Measurements from ENCODE around the gene PEX26.
"Not testable (repeated sequence)": the region's sequence is repeated elsewhere in the genome, so short reads cannot be mapped to it uniquely, and the experiment has no call there.

PEX26 gene

GRCh38 chr22:18121506-18121905 lies 43.7 kb downstream of the PEX26 start:
- DNase-seq, result no peak

DNA sequence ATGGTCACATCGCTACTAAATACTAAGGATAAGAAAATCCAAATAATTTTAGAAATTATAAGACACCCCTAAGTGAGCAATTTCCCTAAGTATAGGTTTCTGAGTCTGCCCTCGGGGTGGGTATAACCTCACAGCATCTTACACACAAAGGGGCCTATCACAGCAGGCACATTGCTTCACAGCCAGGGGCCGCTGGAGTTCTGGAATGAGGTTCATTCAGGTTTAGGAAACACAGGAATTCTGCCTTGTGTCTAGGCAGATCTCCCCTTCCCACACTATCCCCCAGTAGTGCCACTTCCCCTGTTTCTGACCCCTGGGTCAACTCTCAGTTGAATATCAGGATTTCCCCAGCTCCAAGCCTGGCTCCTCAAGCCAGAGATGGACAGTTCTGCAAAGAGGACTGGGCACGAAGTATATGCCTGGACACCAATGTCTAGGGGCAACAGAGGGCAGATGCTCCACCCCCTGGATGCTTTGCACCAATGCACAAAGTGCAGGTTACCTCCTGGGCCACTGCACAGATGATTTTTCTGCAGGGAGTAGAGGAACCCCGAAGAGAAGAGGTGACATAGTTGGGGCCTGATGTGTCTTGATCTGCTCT lies 44.3 kb downstream of the PEX26 start:
- DNase-seq, result no peak

- DNase-seq, result not testable (repeated sequence)
Observed at GRCh38 chr22:18123476-18124025, 45.8 kb downstream of the PEX26 start.

DNA sequence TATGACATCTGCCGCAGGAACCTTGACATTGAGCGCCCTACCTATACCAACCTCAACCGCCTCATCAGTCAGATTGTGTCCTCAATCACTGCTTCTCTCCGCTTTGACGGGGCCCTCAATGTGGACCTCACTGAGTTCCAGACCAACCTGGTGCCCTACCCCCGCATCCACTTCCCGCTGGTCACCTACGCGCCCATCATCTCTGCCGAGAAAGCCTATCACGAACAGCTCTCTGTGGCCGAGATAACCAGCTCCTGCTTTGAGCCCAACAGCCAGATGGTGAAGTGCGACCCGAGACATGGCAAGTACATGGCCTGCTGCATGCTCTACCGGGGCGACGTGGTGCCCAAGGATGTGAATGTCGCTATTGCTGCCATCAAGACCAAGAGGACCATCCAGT lies 48.8 kb downstream of the PEX26 start:
- no peak for DNase-seq

DNA sequence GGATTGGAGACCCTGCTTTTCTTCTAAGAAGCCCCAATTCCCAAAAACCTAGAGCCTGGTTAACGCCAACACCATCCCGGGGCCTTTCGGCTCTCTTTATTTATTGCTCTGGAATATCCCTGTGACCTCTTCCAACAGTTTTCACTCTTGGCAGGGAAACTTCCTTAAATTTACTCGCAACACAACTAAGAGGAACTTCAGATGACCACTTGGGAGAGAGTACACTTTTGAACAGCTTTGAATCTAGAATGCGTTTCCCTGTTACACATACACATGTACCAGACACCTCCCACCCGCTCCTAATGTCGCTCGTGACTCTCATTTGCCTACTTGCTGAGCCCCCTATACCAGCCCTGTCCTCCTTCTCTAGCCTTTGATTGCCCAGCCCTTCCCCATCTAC lies 52.2 kb downstream of the PEX26 start:
- no peak for DNase-seq

GRCh38 chr22:18130699-18131429 lies 53.1 kb downstream of the PEX26 start:
- no peak for DNase-seq

- no peak for DNase-seq
Observed at GRCh38 chr22:18133452-18133851, 55.7 kb downstream of the PEX26 start.

DNA sequence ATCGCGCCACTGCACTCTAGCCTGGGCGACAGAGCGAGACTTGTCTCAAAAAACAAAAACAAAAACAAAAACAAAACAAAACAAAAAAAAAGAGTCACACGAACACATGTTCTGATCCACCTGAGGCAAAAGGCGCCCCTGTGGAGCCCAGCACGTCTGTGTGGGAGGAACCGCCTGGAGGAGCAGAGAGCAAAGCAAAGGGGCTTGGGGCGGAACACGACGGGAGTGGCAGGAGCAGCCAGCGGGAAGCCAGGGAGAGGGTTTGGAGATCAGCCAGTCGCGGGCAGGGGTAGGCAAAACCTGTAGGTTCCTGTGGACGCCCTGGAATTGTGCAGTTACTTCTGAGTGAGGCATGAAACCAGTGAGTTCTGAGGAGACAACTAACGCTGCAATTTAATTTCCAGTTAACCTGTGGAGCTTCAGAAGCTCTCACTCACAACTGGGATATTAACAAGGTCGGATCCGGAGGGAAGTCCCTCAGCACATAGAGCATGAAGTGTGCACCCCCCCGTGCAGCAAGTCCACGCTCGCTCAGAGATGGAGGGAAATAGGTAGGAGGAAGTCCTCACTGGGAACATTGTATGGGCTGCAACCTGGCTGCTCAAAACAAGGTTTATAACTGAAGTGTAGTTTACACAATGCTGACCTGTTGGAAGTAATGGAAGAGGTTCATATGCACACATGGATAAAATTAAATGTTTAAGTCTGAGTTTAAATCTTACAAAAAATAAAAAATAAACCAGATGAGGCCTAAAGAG lies 59.0 kb downstream of the PEX26 start:
- no peak for DNase-seq

DNA sequence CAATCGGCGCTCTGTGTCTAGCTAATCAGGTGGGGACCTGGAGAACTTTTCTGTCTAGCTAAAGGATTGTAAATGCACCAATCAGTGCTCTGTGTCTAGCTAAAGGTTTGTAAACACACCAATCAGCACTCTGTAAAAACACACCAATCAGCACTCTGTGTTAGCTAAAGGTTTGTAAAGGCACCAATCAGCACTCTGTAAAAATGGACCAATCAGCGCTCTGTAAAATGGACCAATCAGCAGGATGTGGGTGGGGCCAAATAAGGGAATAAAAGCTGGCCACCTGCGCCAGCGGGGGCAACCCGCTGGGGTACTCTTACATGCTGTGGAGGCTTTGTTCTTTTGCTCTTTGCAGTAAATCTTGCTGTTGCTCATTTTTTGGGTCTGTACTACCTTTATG lies 63.2 kb downstream of the PEX26 start:
- DNase-seq, result not testable (repeated sequence)

GRCh38 chr22:18144105-18144504 lies 66.3 kb downstream of the PEX26 start:
- DNase-seq, result no peak

- DNase-seq, result peak; percentile 14
Observed at GRCh38 chr22:18145676-18146388, 68.0 kb downstream of the PEX26 start.

DNA sequence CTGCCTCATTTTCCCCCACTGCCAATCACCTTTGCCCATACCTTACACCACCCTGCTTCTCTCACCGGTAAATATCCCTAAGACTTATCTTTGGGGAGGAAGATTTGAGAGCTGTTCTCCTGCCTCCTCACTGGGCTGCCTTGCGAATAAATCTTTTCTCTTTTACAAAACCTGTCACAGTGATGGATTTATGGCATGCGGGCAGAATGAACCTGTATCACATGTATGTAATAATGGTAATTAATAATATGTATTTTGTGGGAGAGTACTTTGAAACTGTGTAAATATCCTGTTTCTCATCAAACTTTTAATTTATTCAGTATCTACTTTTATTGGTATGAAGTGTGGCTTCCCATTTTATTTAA lies 68.6 kb downstream of the PEX26 start:
- DNase-seq, result no peak

DNA sequence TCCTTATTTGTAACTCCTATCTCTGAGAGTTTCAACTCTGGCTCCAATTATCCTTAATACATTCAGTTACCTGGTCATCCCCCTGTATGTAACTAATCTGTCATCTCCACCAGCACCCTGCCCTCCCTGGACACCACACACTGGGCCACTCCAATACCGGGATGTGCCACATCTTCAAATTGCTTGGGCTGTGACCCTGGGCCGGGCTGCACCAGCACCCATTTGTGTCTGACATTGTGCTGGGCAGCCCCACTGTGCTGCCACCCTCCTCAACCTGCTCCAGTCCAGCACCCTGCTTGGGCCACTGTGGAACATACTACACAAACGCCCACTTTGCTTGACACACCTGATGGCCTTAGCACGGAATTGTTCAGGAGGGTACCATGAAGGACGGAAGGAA lies 70.0 kb downstream of the PEX26 start:
- no peak for DNase-seq

DNA sequence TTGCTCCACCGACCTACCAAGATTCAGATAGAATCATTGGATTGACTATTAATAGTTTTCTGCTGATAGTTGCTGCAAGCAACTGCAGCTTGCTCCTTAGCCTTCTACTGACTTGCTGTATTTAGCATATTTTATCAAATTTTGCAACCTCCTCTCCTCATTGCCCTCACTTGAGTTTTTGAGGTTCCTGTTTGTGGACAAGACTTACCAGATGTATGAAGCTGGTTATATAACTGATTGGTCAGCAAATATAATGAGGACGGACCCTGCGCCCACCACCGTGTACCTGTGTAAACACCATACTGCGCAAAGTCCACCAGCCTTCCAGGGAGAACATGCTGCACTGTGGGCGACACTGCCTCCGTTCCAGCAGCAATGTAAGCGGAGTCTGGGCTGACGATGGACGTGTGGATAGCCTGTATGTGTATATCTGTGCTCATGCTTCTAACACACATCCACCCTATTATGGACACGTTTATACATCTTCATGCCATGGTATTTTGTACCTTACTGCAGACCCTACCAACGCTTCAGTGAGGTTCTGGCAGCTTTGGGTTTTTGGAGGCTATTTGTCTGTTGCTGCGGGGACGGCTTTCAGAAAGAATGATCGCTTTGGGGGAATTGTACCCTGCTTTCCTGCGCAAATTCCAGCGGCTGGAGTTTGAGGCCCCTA lies 70.6 kb downstream of the PEX26 start:
- no peak for DNase-seq

DNA sequence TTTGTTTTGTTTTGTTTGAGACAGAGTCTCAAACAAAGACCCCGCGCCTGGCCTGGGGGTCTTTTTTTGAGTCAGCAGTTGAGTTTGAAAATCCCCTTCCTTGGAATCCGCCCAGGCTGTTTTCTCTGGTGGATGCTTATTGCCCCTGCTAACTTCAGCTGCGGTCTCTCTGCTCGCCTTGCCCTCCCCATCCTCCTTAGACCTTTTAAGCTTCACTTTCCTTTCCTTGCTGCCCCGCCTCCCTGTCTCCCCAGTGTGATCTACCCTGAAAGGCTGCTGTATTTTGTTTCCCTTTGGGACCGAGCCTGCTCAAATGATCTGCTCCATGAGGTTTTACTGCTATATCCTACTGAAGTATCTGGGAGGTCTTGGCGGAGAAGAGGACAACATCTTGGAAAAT lies 74.7 kb downstream of the PEX26 start:
- DNase-seq, result no peak

GRCh38 chr22:18154821-18155390 lies 77.1 kb downstream of the PEX26 start:
- no peak for DNase-seq
